HL-60 (cell line): ENCODE data around the gene ACACA.

Experiments
- GABPA ChIP-seq: IDR thresholded peaks from 2 replicates; pipeline ENCODE4 v1.6.1; 2012; ENCODE audit warnings: low read depth
- TF ChIP-seq, protein P1 (sequence below): IDR thresholded peaks from one replicate; pipeline ENCODE4 v1.5.1; 2011; ENCODE audit warnings: low read length, control low read depth, inconsistent platforms; ENCODE audit not compliant: insufficient read depth
- TF ChIP-seq, protein P2 (sequence below): IDR thresholded peaks from 2 replicates; pipeline ENCODE4 v1.6.1; 2012; ENCODE audit warnings: low read depth; ENCODE audit not compliant: insufficient replicate concordance

DNA sequence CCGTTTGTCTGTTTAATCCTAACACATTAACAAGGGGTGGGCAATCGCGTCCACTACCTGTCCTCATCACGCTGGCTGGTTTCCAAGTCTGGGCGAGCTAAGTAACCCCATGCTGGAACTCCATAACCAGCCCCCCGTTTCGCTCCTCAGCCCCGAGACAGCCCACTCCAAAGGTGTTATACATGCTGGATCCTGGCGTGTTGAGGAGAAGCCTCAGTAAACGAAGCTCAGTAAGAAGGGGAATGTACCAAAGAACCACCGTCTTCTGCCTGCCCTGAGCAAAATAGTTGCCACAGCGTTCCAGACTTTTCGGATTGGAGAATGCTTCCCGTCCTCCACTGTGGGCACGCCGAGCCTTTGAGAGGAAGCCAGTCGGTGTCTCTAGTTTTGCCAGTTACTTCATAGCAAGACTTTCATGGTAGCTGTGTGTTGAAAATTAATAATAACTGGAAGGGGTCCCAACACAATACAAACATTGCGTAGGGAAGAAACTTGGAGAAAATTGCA, 46.9 kb downstream of the ACACA start:
- TF ChIP-seq, protein P1, sequence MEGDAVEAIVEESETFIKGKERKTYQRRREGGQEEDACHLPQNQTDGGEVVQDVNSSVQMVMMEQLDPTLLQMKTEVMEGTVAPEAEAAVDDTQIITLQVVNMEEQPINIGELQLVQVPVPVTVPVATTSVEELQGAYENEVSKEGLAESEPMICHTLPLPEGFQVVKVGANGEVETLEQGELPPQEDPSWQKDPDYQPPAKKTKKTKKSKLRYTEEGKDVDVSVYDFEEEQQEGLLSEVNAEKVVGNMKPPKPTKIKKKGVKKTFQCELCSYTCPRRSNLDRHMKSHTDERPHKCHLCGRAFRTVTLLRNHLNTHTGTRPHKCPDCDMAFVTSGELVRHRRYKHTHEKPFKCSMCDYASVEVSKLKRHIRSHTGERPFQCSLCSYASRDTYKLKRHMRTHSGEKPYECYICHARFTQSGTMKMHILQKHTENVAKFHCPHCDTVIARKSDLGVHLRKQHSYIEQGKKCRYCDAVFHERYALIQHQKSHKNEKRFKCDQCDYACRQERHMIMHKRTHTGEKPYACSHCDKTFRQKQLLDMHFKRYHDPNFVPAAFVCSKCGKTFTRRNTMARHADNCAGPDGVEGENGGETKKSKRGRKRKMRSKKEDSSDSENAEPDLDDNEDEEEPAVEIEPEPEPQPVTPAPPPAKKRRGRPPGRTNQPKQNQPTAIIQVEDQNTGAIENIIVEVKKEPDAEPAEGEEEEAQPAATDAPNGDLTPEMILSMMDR, result no peak
- TF ChIP-seq, protein P2, sequence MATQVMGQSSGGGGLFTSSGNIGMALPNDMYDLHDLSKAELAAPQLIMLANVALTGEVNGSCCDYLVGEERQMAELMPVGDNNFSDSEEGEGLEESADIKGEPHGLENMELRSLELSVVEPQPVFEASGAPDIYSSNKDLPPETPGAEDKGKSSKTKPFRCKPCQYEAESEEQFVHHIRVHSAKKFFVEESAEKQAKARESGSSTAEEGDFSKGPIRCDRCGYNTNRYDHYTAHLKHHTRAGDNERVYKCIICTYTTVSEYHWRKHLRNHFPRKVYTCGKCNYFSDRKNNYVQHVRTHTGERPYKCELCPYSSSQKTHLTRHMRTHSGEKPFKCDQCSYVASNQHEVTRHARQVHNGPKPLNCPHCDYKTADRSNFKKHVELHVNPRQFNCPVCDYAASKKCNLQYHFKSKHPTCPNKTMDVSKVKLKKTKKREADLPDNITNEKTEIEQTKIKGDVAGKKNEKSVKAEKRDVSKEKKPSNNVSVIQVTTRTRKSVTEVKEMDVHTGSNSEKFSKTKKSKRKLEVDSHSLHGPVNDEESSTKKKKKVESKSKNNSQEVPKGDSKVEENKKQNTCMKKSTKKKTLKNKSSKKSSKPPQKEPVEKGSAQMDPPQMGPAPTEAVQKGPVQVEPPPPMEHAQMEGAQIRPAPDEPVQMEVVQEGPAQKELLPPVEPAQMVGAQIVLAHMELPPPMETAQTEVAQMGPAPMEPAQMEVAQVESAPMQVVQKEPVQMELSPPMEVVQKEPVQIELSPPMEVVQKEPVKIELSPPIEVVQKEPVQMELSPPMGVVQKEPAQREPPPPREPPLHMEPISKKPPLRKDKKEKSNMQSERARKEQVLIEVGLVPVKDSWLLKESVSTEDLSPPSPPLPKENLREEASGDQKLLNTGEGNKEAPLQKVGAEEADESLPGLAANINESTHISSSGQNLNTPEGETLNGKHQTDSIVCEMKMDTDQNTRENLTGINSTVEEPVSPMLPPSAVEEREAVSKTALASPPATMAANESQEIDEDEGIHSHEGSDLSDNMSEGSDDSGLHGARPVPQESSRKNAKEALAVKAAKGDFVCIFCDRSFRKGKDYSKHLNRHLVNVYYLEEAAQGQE, result no peak
- TF ChIP-seq GABPA, result no peak
